A549 (cell line): Measurements from ENCODE around the gene ITM2B.

ENCODE experiments used
- CEBPB ChIP-seq, 2 experiments: fragments of >200 bp in 1 of 2; sonication (Bioruptor Twin) in 1 of 2; formaldehyde crosslinking in 1 of 2; IDR thresholded peaks; 2 replicates each; pipeline ENCODE4 v1.6.1; 2012 to 2016
- CTCF ChIP-seq: fragments of >200 bp; sonication (Bioruptor Twin); formaldehyde crosslinking; IDR thresholded peaks from 3 replicates; pipeline ENCODE4 v1.5.1; 2016
- EP300 ChIP-seq, 2 experiments: fragments of >200 bp; sonication (Bioruptor Twin); formaldehyde crosslinking; IDR thresholded peaks; 2 replicates in 1 of 2; 3 replicates in 1 of 2; pipeline ENCODE4 v1.6.1; 2016 to 2017
- NFE2L2 ChIP-seq: fragments of 150-350 bp; conservative IDR thresholded peaks from 2 replicates; pipeline ENCODE4 v1.6.1; 2014; ENCODE audit warnings: low read length
- NR3C1 ChIP-seq: fragments of >200 bp; sonication (Bioruptor Twin); formaldehyde crosslinking; IDR thresholded peaks from 3 replicates; pipeline ENCODE4 v1.6.1; 2017
- ZSCAN20 ChIP-seq: fragments of 250-450 bp; sonication (Bioruptor Pico); IDR thresholded peaks from 2 replicates; pipeline ENCODE4 v1.8.0; 2022; ENCODE audit warnings: mild to moderate bottlenecking, moderate library complexity

GRCh38 chr13:48292650-48293049 is 59.6 kb downstream of the ITM2B start:
- TF ChIP-seq CEBPB (IDR thresholded peaks at IDR 0.05) (no peak), ZSCAN20 (no peak), NFE2L2 (no peak), NR3C1 (no peak), CTCF (no peak), EP300 (IDR thresholded peaks at IDR 0.05) (no peak)
